Mesendoderm (in vitro differentiated cells): Measurements from ENCODE around the gene SMC1B.
"Not testable (repeated sequence)": the region's sequence is repeated elsewhere in the genome, so short reads cannot be mapped to it uniquely, and the experiment has no call there.

Experiments used
- DNase-seq: peaks from one replicate; pipeline ENCODE4 v3.0.0; 2013
- H2AK5ac ChIP-seq: 2 replicates; pipeline ENCODE4 v1.6.1; 2013; ENCODE audit warnings: low read length, inconsistent platforms
- H2BK120ac ChIP-seq: 2 replicates; pipeline ENCODE4 v1.6.1; 2013; ENCODE audit warnings: low read depth, mild to moderate bottlenecking, low read length, moderate library complexity, mixed read lengths
- H2BK15ac ChIP-seq: replicated peaks from 2 replicates; pipeline ENCODE4 v1.6.1; 2013; ENCODE audit warnings: low read depth, mild to moderate bottlenecking, moderate library complexity
- H2BK5ac ChIP-seq: 2 replicates; pipeline ENCODE4 v1.6.1; 2013; ENCODE audit warnings: low read length, inconsistent platforms
- H3K18ac ChIP-seq: 2 replicates; pipeline ENCODE4 v1.6.1; 2013; ENCODE audit warnings: mild to moderate bottlenecking, low read length, mixed read lengths
- H3K23ac ChIP-seq: one replicate; pipeline ENCODE4 v1.6.1; 2013; ENCODE audit warnings: low read length
- H3K27ac ChIP-seq: 2 replicates; pipeline ENCODE4 v1.5.1; 2013; ENCODE audit warnings: low read depth, mild to moderate bottlenecking, inconsistent platforms, low read length, moderate library complexity
- H3K27me3 ChIP-seq: 2 replicates; pipeline ENCODE4 v1.6.1; 2013; ENCODE audit warnings: low read length, control low read depth, mild to moderate bottlenecking, inconsistent platforms; ENCODE audit not compliant: insufficient read depth, poor library complexity
- H3K36me3 ChIP-seq: 2 replicates; pipeline ENCODE4 v1.6.1; 2013; ENCODE audit warnings: low read length, inconsistent platforms; ENCODE audit not compliant: control insufficient read depth, insufficient read depth
- H3K4ac ChIP-seq: one replicate; pipeline ENCODE4 v1.6.1; 2013; ENCODE audit warnings: low read depth, mild to moderate bottlenecking, low read length, moderate library complexity
- H3K4me1 ChIP-seq: 2 replicates; pipeline ENCODE4 v1.6.1; 2013; ENCODE audit warnings: low read depth, low read length, inconsistent platforms; ENCODE audit not compliant: control insufficient read depth
- H3K4me2 ChIP-seq: 2 replicates; pipeline ENCODE4 v1.6.1; 2013; ENCODE audit warnings: low read length
- H3K4me3 ChIP-seq: 2 replicates; pipeline ENCODE4 v1.5.1; 2013; ENCODE audit warnings: mild to moderate bottlenecking, low read length
- H3K56ac ChIP-seq: one replicate; pipeline ENCODE4 v1.6.1; 2013; ENCODE audit warnings: low read length
- H3K79me1 ChIP-seq: 2 replicates; pipeline ENCODE4 v1.6.1; 2013; ENCODE audit warnings: low read length, inconsistent platforms
- H3K79me2 ChIP-seq: 2 replicates; pipeline ENCODE4 v1.6.1; 2013; ENCODE audit warnings: mild to moderate bottlenecking, low read length; ENCODE audit not compliant: control insufficient read depth, insufficient read depth
- H3K9ac ChIP-seq: 2 replicates; pipeline ENCODE4 v1.6.1; 2013; ENCODE audit warnings: low read length, inconsistent platforms
- H4K5ac ChIP-seq: one replicate; pipeline ENCODE4 v1.6.1; 2013; ENCODE audit warnings: low read length
- H4K8ac ChIP-seq: one replicate; pipeline ENCODE4 v1.6.1; 2013; ENCODE audit warnings: low read depth, mild to moderate bottlenecking, control low read depth, low read length, moderate library complexity
- WGBS: extraction: QIAGEN DNeasy Blood & Tissue Kit; methylation state at CpG from one replicate; pipeline ENCODE4 v1.1.7; 2013; ENCODE audit warnings: low lambda C conversion rate, missing lambda C conversion rate; ENCODE audit not compliant: insufficient coverage; ENCODE audit errors: extremely low coverage; 5-methylcytosine and 5-hydroxymethylcytosine counted together

The SMC1B gene

DNA sequence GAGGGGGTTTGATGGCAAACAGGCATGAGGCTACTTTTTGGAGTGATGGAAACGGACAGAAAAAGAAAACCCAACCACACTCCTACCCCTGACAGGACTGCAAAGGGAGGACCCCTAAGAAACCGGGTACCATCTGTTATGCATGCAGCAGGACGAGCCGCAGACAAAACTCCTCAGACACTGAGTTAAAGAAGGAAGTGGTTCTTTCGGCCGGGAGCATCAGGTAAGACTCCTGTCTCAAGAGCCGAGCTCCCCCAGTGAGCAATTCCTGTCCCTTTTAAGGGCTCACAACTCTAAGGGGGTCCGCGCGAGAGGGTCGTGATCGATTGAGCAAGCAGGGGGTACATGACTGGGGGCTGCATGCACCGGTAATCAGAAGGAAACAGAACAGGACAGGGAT is 27.3 kb upstream of the SMC1B start:
- H3K36me3 ChIP-seq, H2BK5ac ChIP-seq: not testable (repeated sequence)

DNA sequence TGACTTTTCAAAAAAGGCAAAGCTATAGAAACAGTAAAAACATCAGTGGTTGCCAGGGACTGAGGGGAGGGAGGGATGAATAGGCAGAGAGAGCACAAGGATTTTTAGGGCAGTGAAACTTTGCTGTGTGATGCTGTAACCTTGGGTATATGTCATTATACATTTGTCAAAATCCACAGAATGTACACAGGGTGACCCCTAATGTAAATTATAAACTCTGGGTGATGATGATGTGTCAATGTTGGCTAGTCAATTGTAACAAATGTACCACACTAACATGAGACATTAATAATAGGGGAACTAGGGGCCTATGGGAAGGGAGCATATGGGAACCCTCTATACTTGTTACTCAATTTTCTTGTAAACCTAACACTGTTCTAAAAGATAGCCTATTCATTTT is 24.9 kb upstream of the SMC1B start:
- no peak overlapping the region for H2BK15ac ChIP-seq
- no peaks in the 10 kb centered on the region for H3K27me3 ChIP-seq
- no peak overlapping the region for H4K5ac ChIP-seq

More for the DNA sequence above, 27.3 kb upstream of the SMC1B start:
- H3K4me1 ChIP-seq, H3K79me1 ChIP-seq, H4K8ac ChIP-seq, H3K4me2 ChIP-seq, H3K9ac ChIP-seq, H3K4ac ChIP-seq, H2AK5ac ChIP-seq, H2BK15ac ChIP-seq, H3K79me2 ChIP-seq, H3K4me3 ChIP-seq, DNase-seq, H3K56ac ChIP-seq, H2BK120ac ChIP-seq, H4K5ac ChIP-seq, H3K18ac ChIP-seq, H3K23ac ChIP-seq, H3K27me3 ChIP-seq, H3K27ac ChIP-seq: not testable (repeated sequence)
- WGBS: no CpG with 5 or more reads among the region's 13 CpGs

DNA sequence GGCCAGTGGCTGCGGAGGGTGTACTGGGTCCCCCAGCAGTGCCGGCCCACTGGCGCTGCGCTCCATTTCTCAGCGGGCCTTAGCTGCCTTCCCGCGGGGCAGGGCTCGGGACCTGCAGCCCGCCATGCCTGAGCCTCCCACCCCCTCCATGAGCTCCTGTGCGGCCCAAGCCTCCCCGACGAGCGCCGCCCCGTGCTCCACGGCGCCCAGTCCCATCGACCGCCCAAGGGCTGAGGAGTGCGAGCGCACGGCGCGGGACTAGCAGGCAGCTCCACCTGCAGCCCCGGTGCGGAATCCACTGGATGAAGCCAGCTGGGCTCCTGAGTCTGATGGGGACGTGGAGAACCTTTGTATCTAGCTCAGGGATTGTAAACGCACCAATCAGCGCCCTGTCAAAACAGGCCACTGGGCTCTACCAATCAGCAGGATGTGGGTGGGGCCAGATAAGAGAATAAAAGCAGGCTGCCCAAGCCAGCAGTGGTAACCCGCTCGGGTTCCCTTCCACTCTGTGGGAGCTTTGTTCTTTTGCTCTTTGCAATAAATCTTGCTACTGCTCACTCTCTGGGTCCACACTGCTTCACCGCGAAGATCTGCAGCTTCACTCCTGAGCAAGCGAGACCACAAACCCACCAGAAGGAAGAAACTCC is 23.6 kb upstream of the SMC1B start:
- not testable (repeated sequence) for H3K4me2 ChIP-seq, H3K4ac ChIP-seq, H2BK120ac ChIP-seq, H2BK15ac ChIP-seq, H3K4me1 ChIP-seq, H2BK5ac ChIP-seq, H4K5ac ChIP-seq, H4K8ac ChIP-seq, H3K27ac ChIP-seq, H3K36me3 ChIP-seq, H3K79me2 ChIP-seq, H3K4me3 ChIP-seq, DNase-seq, H3K27me3 ChIP-seq, H3K79me1 ChIP-seq, H3K56ac ChIP-seq, H3K18ac ChIP-seq, H3K23ac ChIP-seq, H2AK5ac ChIP-seq, H3K9ac ChIP-seq
- WGBS: no CpG with 5 or more reads among the region's 34 CpGs

More for the DNA sequence above, 24.9 kb upstream of the SMC1B start:
- H3K4me2 ChIP-seq: no peak overlapping the region
- H2BK120ac ChIP-seq: no peak overlapping the region
- no peak overlapping the region for H2AK5ac ChIP-seq
- no peak overlapping the region for H2BK5ac ChIP-seq
- H3K23ac ChIP-seq: no peak overlapping the region
- H3K9ac ChIP-seq: no peak overlapping the region
- no peak overlapping the region for H3K56ac ChIP-seq
- no peak for DNase-seq
- H3K4me1 ChIP-seq: no peaks in the 10 kb centered on the region
- no peak overlapping the region for H3K4ac ChIP-seq
- H3K4me3 ChIP-seq: no peak overlapping the region
- H3K27ac ChIP-seq: no peak overlapping the region
- no peaks in the 10 kb centered on the region for H3K79me2 ChIP-seq
- no peaks in the 10 kb centered on the region for H3K36me3 ChIP-seq
- H4K8ac ChIP-seq: no peak overlapping the region
- no peak overlapping the region for H3K18ac ChIP-seq
- H3K79me1 ChIP-seq: no peaks in the 10 kb centered on the region

DNA sequence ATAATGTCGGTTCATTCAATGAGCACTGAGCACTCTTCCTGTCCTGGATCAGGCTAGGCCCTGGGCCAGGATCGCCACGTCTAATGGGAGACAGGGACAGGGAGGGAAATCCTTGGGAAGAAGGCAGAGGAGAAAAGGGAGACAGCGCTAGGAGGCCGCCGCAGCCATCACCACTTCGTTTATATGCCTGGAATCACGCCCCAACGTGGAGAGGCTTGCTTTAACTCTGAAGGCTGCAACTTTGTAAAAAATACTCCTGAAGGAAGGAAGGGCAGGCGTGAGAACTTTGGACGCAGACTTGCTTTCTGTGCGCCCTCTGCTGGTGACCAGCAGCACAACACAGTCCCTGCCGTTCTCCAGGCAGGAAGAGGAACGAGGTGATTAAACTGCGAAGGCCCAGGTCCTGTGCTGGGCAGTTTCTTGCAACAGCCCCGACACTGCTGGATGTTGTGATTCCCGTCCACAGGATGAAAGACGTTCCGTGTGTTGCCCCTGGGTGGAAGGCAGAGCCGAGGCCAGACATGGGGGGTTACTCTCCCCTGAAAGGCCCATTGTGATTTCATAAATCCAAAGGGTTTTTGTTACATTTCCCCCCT is 22.2 kb upstream of the SMC1B start:
- H3K4me3 ChIP-seq: no peak overlapping the region
- H3K4me2 ChIP-seq: no peak overlapping the region
- no peak overlapping the region for H3K18ac ChIP-seq
- H3K56ac ChIP-seq: peak overlapping the region; percentile 69
- H2BK120ac ChIP-seq: no peak overlapping the region
- no peak overlapping the region for H4K5ac ChIP-seq
- no peak overlapping the region for H3K27ac ChIP-seq
- H3K23ac ChIP-seq: no peak overlapping the region
- H3K27me3 ChIP-seq: no peaks in the 10 kb centered on the region
- no peak overlapping the region for H2BK5ac ChIP-seq
- no peaks in the 10 kb centered on the region for H3K4me1 ChIP-seq
- no peaks in the 10 kb centered on the region for H3K79me1 ChIP-seq
- no CpG with 5 or more reads among the region's 20 CpGs for WGBS
- no peaks in the 10 kb centered on the region for H3K36me3 ChIP-seq
- no peak overlapping the region for H2AK5ac ChIP-seq
- peak overlapping the region; percentile 39 for H3K9ac ChIP-seq
- H4K8ac ChIP-seq: no peak overlapping the region
- H2BK15ac ChIP-seq: no peak overlapping the region
- no peak overlapping the region for H3K4ac ChIP-seq
- no peaks in the 10 kb centered on the region for H3K79me2 ChIP-seq
- peak; percentile 93 for DNase-seq

DNA sequence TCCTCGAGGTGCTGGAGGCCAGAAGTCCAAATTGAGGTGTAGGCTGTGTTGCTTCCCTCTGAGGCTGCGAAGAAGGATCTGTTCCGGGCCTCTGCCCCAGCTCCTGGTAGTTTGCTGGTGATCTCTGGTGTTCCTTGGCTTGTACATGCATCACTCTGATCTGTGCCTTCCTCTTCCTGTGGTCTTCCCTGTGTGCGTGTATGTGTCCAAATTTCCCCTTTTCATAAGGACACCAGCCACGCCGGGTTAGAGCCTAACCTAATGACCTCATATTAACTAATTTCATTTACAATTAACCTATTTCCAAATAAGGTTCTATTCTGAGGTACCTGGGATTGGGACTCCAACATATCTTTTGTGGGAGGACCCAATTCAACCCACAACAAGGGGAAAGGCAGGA is 21.6 kb upstream of the SMC1B start:
- Histone ChIP-seq H3K4ac (no peak overlapping the region), H3K23ac (no peak overlapping the region), H3K79me2 (no peaks in the 10 kb centered on the region), H3K79me1 (no peaks in the 10 kb centered on the region), H3K9ac (no peak overlapping the region), H2BK15ac (no peak overlapping the region), H2AK5ac (no peak overlapping the region), H3K4me2 (no peak overlapping the region), H3K27ac (no peak overlapping the region), H3K18ac (no peak overlapping the region), H3K4me1 (no peaks in the 10 kb centered on the region), H3K56ac (no peak overlapping the region), H3K36me3 (no peaks in the 10 kb centered on the region), H3K4me3 (no peak overlapping the region), H2BK120ac (no peak overlapping the region), H4K5ac (no peak overlapping the region), H3K27me3 (no peaks in the 10 kb centered on the region), H4K8ac (no peak overlapping the region), H2BK5ac (no peak overlapping the region)
- no peak for DNase-seq
- no CpG with 5 or more reads among the region's 6 CpGs for WGBS

DNA sequence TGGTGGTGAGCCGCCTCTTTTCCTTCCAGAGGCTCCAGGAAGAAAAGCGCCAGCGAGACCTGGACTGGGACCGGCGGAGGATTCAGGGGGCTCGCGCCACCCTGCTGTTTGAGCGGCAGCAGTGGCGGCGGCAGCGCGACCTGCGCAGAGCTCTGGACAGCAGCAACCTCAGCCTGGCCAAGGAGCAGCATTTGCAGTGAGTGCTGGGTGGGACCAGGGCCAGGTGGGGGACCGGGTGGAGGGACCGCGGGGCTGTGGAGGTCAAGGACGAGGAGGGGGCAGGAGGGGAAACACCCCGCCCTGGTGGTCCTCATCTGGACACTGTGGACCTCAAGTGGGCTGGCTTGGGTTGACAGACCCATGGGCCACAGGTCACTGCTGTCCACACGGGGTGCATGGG is 17.5 kb upstream of the SMC1B start:
- H3K18ac ChIP-seq: no peak overlapping the region
- no peak overlapping the region for H4K8ac ChIP-seq
- no peaks in the 10 kb centered on the region for H3K79me1 ChIP-seq
- no peaks in the 10 kb centered on the region for H3K27me3 ChIP-seq
- no peak overlapping the region for H3K4me3 ChIP-seq
- H2BK120ac ChIP-seq: no peak overlapping the region
- no peak overlapping the region for H2BK15ac ChIP-seq
- no peaks in the 10 kb centered on the region for H3K4me1 ChIP-seq
- no peak overlapping the region for H3K23ac ChIP-seq
- H2AK5ac ChIP-seq: no peak overlapping the region
- no peaks in the 10 kb centered on the region for H3K79me2 ChIP-seq
- H3K4me2 ChIP-seq: no peak overlapping the region
- no peak overlapping the region for H2BK5ac ChIP-seq
- no peak overlapping the region for H4K5ac ChIP-seq
- DNase-seq: no peak
- WGBS: no CpG with 5 or more reads among the region's 19 CpGs
- no peaks in the 10 kb centered on the region for H3K36me3 ChIP-seq
- no peak overlapping the region for H3K56ac ChIP-seq
- no peak overlapping the region for H3K27ac ChIP-seq
- no peak overlapping the region for H3K4ac ChIP-seq
- no peak overlapping the region for H3K9ac ChIP-seq
